Neural progenitor cell (in vitro differentiated cells): Measurements from ENCODE around the gene DRGX. TPM values are rescaled to one million over a fixed set of nuclear protein-coding genes. Genes with fewer than 3 reads are reported as not detected.

Experiments
- total RNA-seq: library from RNA; depleted of rRNA; stranded (reverse); fragments of >200 nt; gene quantifications from 2 replicates; pipeline ENCODE4 v1.2.3, GENCODE V29; 2015; ENCODE audit warnings: low replicate concordance

DRGX gene
- total RNA-seq, 1 donor from 2014 or later, result not detected

Other genes with a start within 250 kb of the DRGX start
- not detected in 2 replicates for gene TMEM273, start 207.7 kb downstream of the DRGX start, total RNA-seq
- gene C10orf71, start 96.9 kb downstream of the DRGX start, total RNA-seq, result not detected in 2 replicates
- gene ERCC6, start 143.0 kb upstream of the DRGX start, total RNA-seq, result 8.5 and 10.5 TPM in 2 replicates
- not detected in 2 replicates for gene SLC18A3, start 214.2 kb upstream of the DRGX start, total RNA-seq
- not detected in 2 replicates for gene CHAT, start 217.9 kb upstream of the DRGX start, total RNA-seq